HepG2 (cell line): ENCODE data around the gene CAMTA1.

Experiments
- ARHGAP35 ChIP-seq: sonication (generic); formaldehyde crosslinking; IDR thresholded peaks from 2 replicates; pipeline ENCODE4 v1.9.0; 2022; ENCODE audit warnings: mild to moderate bottlenecking, inconsistent platforms, moderate library complexity, missing genetic modification reagents, borderline replicate concordance
- CHCHD3 ChIP-seq: sonication (generic); formaldehyde crosslinking; IDR thresholded peaks from 2 replicates; pipeline ENCODE4 v1.8.0; 2022; ENCODE audit warnings: mild to moderate bottlenecking, missing genetic modification reagents, moderate library complexity
- KAT7 ChIP-seq: IDR thresholded peaks from 2 replicates; pipeline ENCODE4 v1.6.1; 2018; ENCODE audit warnings: borderline replicate concordance, missing compliant biosample characterization
- TBX3 ChIP-seq: fragments of 450-650 bp; IDR thresholded peaks from 2 replicates; pipeline ENCODE4 v1.6.1; 2017; ENCODE audit warnings: antibody characterized with exemption, mild to moderate bottlenecking, inconsistent platforms, borderline replicate concordance
- ZNF274 ChIP-seq: sonication (generic); formaldehyde crosslinking; IDR thresholded peaks from 2 replicates; pipeline ENCODE4 v1.5.1; 2020; ENCODE audit warnings: mild to moderate bottlenecking, missing genetic modification reagents
- ZNF749 ChIP-seq: sonication (generic); formaldehyde crosslinking; IDR thresholded peaks from 2 replicates; pipeline ENCODE4 v1.8.0; 2022; ENCODE audit warnings: mild to moderate bottlenecking, missing genetic modification reagents, moderate library complexity, borderline replicate concordance
- TF ChIP-seq, protein P1 (sequence below): sonication (generic); formaldehyde crosslinking; IDR thresholded peaks from 2 replicates; pipeline ENCODE4 v1.5.0; 2020; ENCODE audit warnings: missing genetic modification reagents
- TF ChIP-seq, protein P2 (sequence below): sonication (generic); formaldehyde crosslinking; IDR thresholded peaks from 2 replicates; pipeline ENCODE4 v1.5.0; 2020; ENCODE audit warnings: mild to moderate bottlenecking, missing genetic modification reagents, borderline replicate concordance

DNA sequence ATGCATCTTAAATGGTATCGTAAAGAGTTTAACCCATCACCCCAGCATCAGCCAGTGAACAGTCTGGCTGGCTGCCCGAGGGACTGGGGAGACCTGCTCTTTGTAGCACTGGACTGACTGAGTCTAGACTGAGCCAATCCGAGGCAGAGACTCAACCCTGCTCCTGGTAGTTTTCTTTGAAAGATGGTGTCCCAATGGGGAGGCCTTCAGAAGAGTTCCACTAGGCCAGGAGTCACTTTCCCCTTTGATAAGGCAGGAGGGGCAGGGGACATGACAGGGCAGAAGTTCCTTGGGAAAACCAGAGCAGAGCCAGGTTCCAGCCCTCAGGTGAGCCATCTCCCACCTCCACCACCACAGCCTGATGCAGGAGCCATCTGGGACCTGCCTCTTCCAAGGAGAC lies 203.5 kb downstream of the CAMTA1 start:
- TF ChIP-seq TBX3 = no peak
- no peak for TF ChIP-seq CHCHD3 (CRISPR knock-in tag)
- TF ChIP-seq ARHGAP35 (CRISPR knock-in tag) = no peak
- no peak for TF ChIP-seq KAT7 (CRISPR knock-in tag)
- TF ChIP-seq, protein P1, sequence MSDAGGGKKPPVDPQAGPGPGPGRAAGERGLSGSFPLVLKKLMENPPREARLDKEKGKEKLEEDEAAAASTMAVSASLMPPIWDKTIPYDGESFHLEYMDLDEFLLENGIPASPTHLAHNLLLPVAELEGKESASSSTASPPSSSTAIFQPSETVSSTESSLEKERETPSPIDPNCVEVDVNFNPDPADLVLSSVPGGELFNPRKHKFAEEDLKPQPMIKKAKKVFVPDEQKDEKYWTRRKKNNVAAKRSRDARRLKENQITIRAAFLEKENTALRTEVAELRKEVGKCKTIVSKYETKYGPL (CRISPR knock-in tag) = no peak
- TF ChIP-seq, protein P2, sequence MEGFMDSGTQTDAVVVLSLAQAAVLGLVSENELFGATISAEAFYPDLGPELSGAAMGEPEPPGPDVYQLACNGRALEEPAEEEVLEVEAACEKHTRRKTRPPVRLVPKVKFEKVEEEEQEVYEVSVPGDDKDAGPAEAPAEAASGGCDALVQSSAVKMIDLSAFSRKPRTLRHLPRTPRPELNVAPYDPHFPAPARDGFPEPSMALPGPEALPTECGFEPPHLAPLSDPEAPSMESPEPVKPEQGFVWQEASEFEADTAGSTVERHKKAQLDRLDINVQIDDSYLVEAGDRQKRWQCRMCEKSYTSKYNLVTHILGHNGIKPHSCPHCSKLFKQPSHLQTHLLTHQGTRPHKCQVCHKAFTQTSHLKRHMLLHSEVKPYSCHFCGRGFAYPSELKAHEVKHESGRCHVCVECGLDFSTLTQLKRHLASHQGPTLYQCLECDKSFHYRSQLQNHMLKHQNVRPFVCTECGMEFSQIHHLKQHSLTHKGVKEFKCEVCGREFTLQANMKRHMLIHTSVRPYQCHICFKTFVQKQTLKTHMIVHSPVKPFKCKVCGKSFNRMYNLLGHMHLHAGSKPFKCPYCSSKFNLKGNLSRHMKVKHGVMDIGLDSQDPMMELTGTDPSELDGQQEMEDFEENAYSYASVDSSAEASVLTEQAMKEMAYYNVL (CRISPR knock-in tag) = no peak
- TF ChIP-seq ZNF274 (CRISPR knock-in tag) = no peak
- TF ChIP-seq ZNF749 (CRISPR knock-in tag) = no peak
